ENCODE data around the gene PPP4R1.

GRCh38 chr18:9522952-9523351 is 91.4 kb downstream of the PPP4R1 start:
- TF ChIP-seq GATA2 (IDR thresholded peaks at IDR 0.05; ENCODE audit: low read depth, low read length) (no peak), GATA3 (IDR thresholded peaks at IDR 0.05; ENCODE audit: low read depth, low read length) (no peak)

Measured in SH-SY5Y (cell line).